ENCODE measurements around the gene PPP1R36. TPM values are rescaled to one million over a fixed set of nuclear protein-coding genes. Genes with fewer than 3 reads are reported as not detected.

PPP1R36 gene
- not detected in 2 replicates for total RNA-seq

GRCh38 chr14:64549791-64550620, at the start of gene PPP1R36:
Gene PPP1R36 (plus strand): TSS chr14:64549961. CDS start chr14:64549998, 37 bp downstream.

GRCh38 chr14:64503434-64504309, 46.1 kb upstream of the PPP1R36 start, which contains the start of gene ZBTB25:
Gene ZBTB25 (minus strand): TSS chr14:64503838. CDS start chr14:64490533, 13,305 bp downstream.

GRCh38 chr14:64504310-64504896, 45.4 kb upstream of the PPP1R36 start, which contains the start of gene ZBTB1:
Gene ZBTB1 (plus strand): TSS chr14:64504770. CDS start chr14:64521505, 16,735 bp downstream.

GRCh38 chr14:64540208-64541202, 9.3 kb upstream of the PPP1R36 start, which contains the start of gene HSPA2:
Gene HSPA2 (plus strand): TSS chr14:64540741. CDS start chr14:64540850, 109 bp downstream.

Other genes with a start within 250 kb of the PPP1R36 start
- 21.9 and 31.2 TPM in 2 replicates for gene MTHFD1, start 161.6 kb upstream of the PPP1R36 start, total RNA-seq
- gene AKAP5, start 84.5 kb upstream of the PPP1R36 start, total RNA-seq: 0.09 and 0.70 TPM in 2 replicates
- gene ZBTB25, start 46.1 kb upstream of the PPP1R36 start, total RNA-seq: 3.5 and 5.0 TPM in 2 replicates
- gene ZBTB1, start 45.2 kb upstream of the PPP1R36 start, total RNA-seq: 23.8 and 33.4 TPM in 2 replicates
- gene HSPA2, start 9.2 kb upstream of the PPP1R36 start, total RNA-seq: 4.8 and 23.0 TPM in 2 replicates
- gene PLEKHG3, start 154.5 kb downstream of the PPP1R36 start, total RNA-seq: 20.8 and 23.4 TPM in 2 replicates

All from pericardium fibroblast (primary cell).